HepG2 (cell line): ENCODE measurements around the gene PREX1. TPM values are rescaled to one million over a fixed set of nuclear protein-coding genes. Genes with fewer than 3 reads are reported as not detected.

Experiments used
- ATAC-seq: fragments of 200-7000 bp; cut with Tn5 transposase; 3 replicates; pipeline ENCODE4 v1.9.1; 2020; ENCODE audit warnings: mild to moderate bottlenecking, moderate library complexity
- BruUV-seq: library from RNA; stranded (reverse); fragments of 400-500 nt; replicated peaks from 2 replicates; lab custom pipeline; 2021; lab: Mats Ljungman, UMichigan
- CTCF ChIA-PET: fragments of 300-600 bp; formaldehyde crosslinking; extraction: SDS; loops from one replicate; lab custom pipeline; 2021; ENCODE audit warnings: low total read pairs, inconsistent platforms, low intra/inter-chr PET ratio; lab: Yijun Ruan, JAX
- POLR2A ChIA-PET: fragments of 350-600 bp; sonication (Branson Sonifier 250); formaldehyde crosslinking; loops from one replicate; lab custom pipeline; 2020; ENCODE audit warnings: antibody characterized with exemption, inconsistent platforms; lab: Yijun Ruan, JAX
- DNase-seq: peaks from one replicate; pipeline ENCODE4 v3.0.0-alpha.2; 2015; ENCODE audit warnings: low spot score
- FAIRE-seq: peaks from 3 replicates; lab custom pipeline; 2011; peaks lifted over from hg19 to GRCh38; lab: Jason Lieb, UNC
- H2AFZ ChIP-seq: one replicate; pipeline ENCODE4 v1.6.1; 2011; ENCODE audit warnings: low read length, inconsistent platforms
- H3K27ac ChIP-seq: fragments of 300-600 bp; 3 replicates; pipeline ENCODE4 v1.8.0; 2011; ENCODE audit warnings: mixed run types, mild to moderate bottlenecking, mixed read lengths, low read length, inconsistent platforms; ENCODE audit not compliant: insufficient read depth; ENCODE audit errors: extremely low read length
- H3K27me3 ChIP-seq, 2 experiments: fragments of 200-600 bp in 1 of 2; 2 replicates in 1 of 2; 3 replicates in 1 of 2; pipeline versions ENCODE4 v1.6.0 to v1.8.0; 2011; ENCODE audit warnings: low read length in 2 of 2, mild to moderate bottlenecking in 2 of 2, moderate library complexity in 2 of 2, inconsistent platforms in 1 of 2; ENCODE audit not compliant: insufficient read depth in 2 of 2, control insufficient read depth in 1 of 2
- H3K36me3 ChIP-seq, 2 experiments: fragments of 200-600 bp in 1 of 2; replicated peaks in 1 of 2; 2 replicates in 1 of 2; 3 replicates in 1 of 2; pipeline versions ENCODE4 v1.5.1 to v1.8.0; 2011; ENCODE audit warnings: low read length in 2 of 2, inconsistent platforms in 1 of 2; ENCODE audit not compliant: insufficient read depth in 2 of 2, control insufficient read depth in 1 of 2
- H3K4me1 ChIP-seq: 2 replicates; pipeline ENCODE4 v1.5.1; 2012; ENCODE audit warnings: low read length, inconsistent platforms; ENCODE audit not compliant: insufficient read depth
- H3K4me2 ChIP-seq: 2 replicates; pipeline ENCODE4 v1.6.0; 2011; ENCODE audit warnings: low read depth, low read length, inconsistent platforms
- H3K4me3 ChIP-seq, 3 experiments: fragments of 200-600 bp in 1 of 3; sonication (generic), shearing (Covaris generic) in 1 of 3; replicated peaks in 1 of 3; 2 replicates each; pipeline ENCODE4 v1.5.1; 2011 to 2016; ENCODE audit warnings: low read length in 3 of 3, inconsistent platforms in 2 of 3, low read depth in 2 of 3, mild to moderate bottlenecking in 2 of 3, control low read depth in 1 of 3, mixed read lengths in 1 of 3; ENCODE audit not compliant: insufficient read depth in 1 of 3
- H3K79me2 ChIP-seq: one replicate; pipeline ENCODE4 v1.6.1; 2011; ENCODE audit warnings: low read length, inconsistent platforms; ENCODE audit not compliant: insufficient read depth
- H3K9ac ChIP-seq: 2 replicates; pipeline ENCODE4 v1.6.0; 2011; ENCODE audit warnings: mild to moderate bottlenecking, low read depth, low read length, inconsistent platforms; ENCODE audit not compliant: insufficient read depth
- H3K9me3 ChIP-seq: 2 replicates; pipeline ENCODE4 v1.5.1; 2012; ENCODE audit warnings: mild to moderate bottlenecking, low read length
- H4K20me1 ChIP-seq: 2 replicates; pipeline ENCODE4 v1.6.0; 2011; ENCODE audit warnings: inconsistent platforms, mild to moderate bottlenecking, low read length, moderate library complexity; ENCODE audit not compliant: insufficient read depth
- ATF6 ChIP-seq: sonication (generic); formaldehyde crosslinking; conservative IDR thresholded peaks from 2 replicates; pipeline ENCODE4 v1.4.0; 2020; ENCODE audit warnings: missing genetic modification reagents
- CEBPZ ChIP-seq: IDR thresholded peaks from 2 replicates; pipeline ENCODE4 v1.6.1; 2012; ENCODE audit warnings: low read length, improper control_type of control experiment
- MBNL3 ChIP-seq: fragments of 250-450 bp; sonication (Bioruptor Pico); conservative IDR thresholded peaks from 2 replicates; pipeline ENCODE4 v1.8.0; 2022; ENCODE audit warnings: mild to moderate bottlenecking, inconsistent platforms
- NCOR1 ChIP-seq: fragments of 200-600 bp; sonication (generic); IDR thresholded peaks from 2 replicates; pipeline ENCODE4 v1.7.0; 2017; ENCODE audit warnings: antibody characterized with exemption, low read length, borderline replicate concordance
- PAF1 ChIP-seq: IDR thresholded peaks from 2 replicates; pipeline ENCODE4 v1.6.1; 2016; ENCODE audit warnings: missing genetic modification reagents, missing compliant biosample characterization
- PBX3 ChIP-seq: sonication (generic); formaldehyde crosslinking; IDR thresholded peaks from 2 replicates; pipeline ENCODE4 v1.8.1; 2023; ENCODE audit warnings: missing genetic modification reagents, inconsistent platforms, borderline replicate concordance
- THAP8 ChIP-seq: sonication (generic); formaldehyde crosslinking; IDR thresholded peaks from 2 replicates; pipeline ENCODE4 v1.5.1; 2020; ENCODE audit warnings: missing genetic modification reagents, mild to moderate bottlenecking, borderline replicate concordance
- USF2 ChIP-seq, 2 experiments: sonication (generic) in 1 of 2; formaldehyde crosslinking in 1 of 2; IDR thresholded peaks; 2 replicates each; pipeline versions ENCODE4 v1.5.1 to v1.6.1; 2011 to 2020; ENCODE audit warnings: borderline replicate concordance in 1 of 2, low read depth in 1 of 2, low read length in 1 of 2, mild to moderate bottlenecking in 1 of 2, missing genetic modification reagents in 1 of 2, moderate library complexity in 1 of 2
- ZBTB14 ChIP-seq: sonication (generic); formaldehyde crosslinking; IDR thresholded peaks from 2 replicates; pipeline ENCODE4 v1.4.0; 2020; ENCODE audit warnings: missing genetic modification reagents
- ZNF17 ChIP-seq: sonication (generic); formaldehyde crosslinking; IDR thresholded peaks from 2 replicates; pipeline ENCODE4 v1.5.0; 2020; ENCODE audit warnings: mild to moderate bottlenecking, missing genetic modification reagents
- ZNF234 ChIP-seq: sonication (generic); formaldehyde crosslinking; conservative IDR thresholded peaks from 2 replicates; pipeline ENCODE4 v1.5.1; 2020; ENCODE audit warnings: mild to moderate bottlenecking, missing genetic modification reagents
- ZNF460 ChIP-seq: sonication (generic); formaldehyde crosslinking; IDR thresholded peaks from 2 replicates; pipeline ENCODE4 v1.5.1; 2020; ENCODE audit warnings: missing genetic modification reagents, mild to moderate bottlenecking, borderline replicate concordance
- ZNF501 ChIP-seq: sonication (generic); formaldehyde crosslinking; IDR thresholded peaks from 2 replicates; pipeline ENCODE4 v1.5.1; 2020; ENCODE audit warnings: mild to moderate bottlenecking, moderate library complexity, missing genetic modification reagents
- WGBS: methylation state at CpG from one replicate; pipeline ENCODE4 v1.1.6; 2017; ENCODE audit warnings: low lambda C conversion rate; 5-methylcytosine and 5-hydroxymethylcytosine counted together
- in situ Hi-C: cut with HindIII; loops from 2 replicates; pipeline ENCODE4 v1.10.0; 2017; ENCODE audit warnings: low pct_unique_long_range_greater_than_20kb; ENCODE audit not compliant: extremely low pct_ligation_motif_present
- intact Hi-C: fragments of 100-400 bp; cut with micrococcal nuclease; formaldehyde crosslinking; loops from one replicate; pipeline ENCODE4 v1.10.0; 2022; ENCODE audit not compliant: unreplicated experiment
- polyA plus RNA-seq, 8 experiments: library from polyadenylated mRNA; depleted of rRNA in 3 of 8; stranded (reverse) in 7 of 8; unstranded in 1 of 8; fragments of >200 nt; fragmentation: Illumina TruSeq in 4 of 8; extraction: Trizol in 4 of 8; gene quantifications; 2 replicates each; pipeline versions ENCODE4 v1.2.1 to v1.2.3, GENCODE V29; 2011 to 2016; ENCODE audit warnings: low read depth in 4 of 8, missing spikeins in 1 of 8, mixed read lengths in 1 of 8; ENCODE audit not compliant: insufficient read depth in 1 of 8
- total RNA-seq, 5 experiments: library from RNA; depleted of rRNA; stranded (reverse); fragments of >200 nt; fragmentation: Illumina TruSeq; extraction: Trizol; gene quantifications; 2 replicates each; pipeline ENCODE4 v1.2.3, GENCODE V29; 2016; ENCODE audit warnings: low read depth in 1 of 5

PREX1 gene
- total and polyA plus RNA-seq, 2 of the 13 experiments (the other 11 are each of a cell fraction or from before 2014, with no cell fraction given) = 0.02 to 0.04 TPM

GRCh38 chr20:48866936-48867335, 39.1 kb upstream of the PREX1 start:
- FAIRE-seq = no peak
- CTCF ChIA-PET = no interaction called here
- TF ChIP-seq USF2 (IDR thresholded peaks at IDR 0.05; ENCODE audit: low read depth, low read length) = no peak
- no peak for TF ChIP-seq USF2 (CRISPR knock-in tag; IDR thresholded peaks at IDR 0.05; ENCODE audit: borderline replicate concordance)
- no peak for TF ChIP-seq ZBTB14
- no peak for TF ChIP-seq ZNF501
- TF ChIP-seq MBNL3 = no peak
- no peak for TF ChIP-seq CEBPZ
- no peak for TF ChIP-seq NCOR1
- no peak for TF ChIP-seq ATF6 (CRISPR knock-in tag)
- TF ChIP-seq PAF1 (CRISPR knock-in tag) = no peak
- TF ChIP-seq ZNF460 = no peak
- no peak for TF ChIP-seq ZNF234 (CRISPR knock-in tag)
- no peak for TF ChIP-seq PBX3 (CRISPR knock-in tag)
- TF ChIP-seq ZNF17 (CRISPR knock-in tag) = no peak
- no peak for TF ChIP-seq THAP8 (CRISPR knock-in tag)

More at GRCh38 chr20:48866936-48867335, 39.1 kb upstream of the PREX1 start:
- H3K36me3 ChIP-seq = no peaks in the 10 kb centered on the region
- intact Hi-C loops = no loop called here
- H3K27ac ChIP-seq = no peak overlapping the region
- 50% methylated on average over 1 of the region's 1 CpG for WGBS
- H3K9ac ChIP-seq = no peak overlapping the region
- H3K4me3 ChIP-seq = no peak overlapping the region
- no peak overlapping the region for H3K4me2 ChIP-seq
- no peaks in the 10 kb centered on the region for H3K4me1 ChIP-seq
- no peak overlapping the region for H2AFZ ChIP-seq
- POLR2A ChIA-PET = no interaction called here
- in situ Hi-C loops = no loop called here
- H3K9me3 ChIP-seq = no peaks in the 10 kb centered on the region
- H3K27me3 ChIP-seq = peaks cover 0 to 2% of the 10 kb centered on the region in 2 experiments; a peak in 1 of 5 replicates
- no peak for ATAC-seq
- DNase-seq = no peak
- no peaks in the 10 kb centered on the region for H4K20me1 ChIP-seq
- BruUV-seq = no TSS peak
- H3K79me2 ChIP-seq = no peaks in the 10 kb centered on the region
